GM21723 (cell line): Measurements from ENCODE around the gene UGCG.
A peak's percentile ranks its signal among the peaks of the same experiment; 100 is the strongest.
"Not testable (repeated sequence)": the region's sequence is repeated elsewhere in the genome, so short reads cannot be mapped to it uniquely, and the experiment has no call there.

Experiments
- ATAC-seq: cut with Tn5 transposase; IDR thresholded peaks from one replicate; pipeline ENCODE4 v1.9.1; 2021; ENCODE audit warnings: mild to moderate bottlenecking, moderate library complexity; ENCODE audit not compliant: unreplicated experiment

The UGCG gene

DNA sequence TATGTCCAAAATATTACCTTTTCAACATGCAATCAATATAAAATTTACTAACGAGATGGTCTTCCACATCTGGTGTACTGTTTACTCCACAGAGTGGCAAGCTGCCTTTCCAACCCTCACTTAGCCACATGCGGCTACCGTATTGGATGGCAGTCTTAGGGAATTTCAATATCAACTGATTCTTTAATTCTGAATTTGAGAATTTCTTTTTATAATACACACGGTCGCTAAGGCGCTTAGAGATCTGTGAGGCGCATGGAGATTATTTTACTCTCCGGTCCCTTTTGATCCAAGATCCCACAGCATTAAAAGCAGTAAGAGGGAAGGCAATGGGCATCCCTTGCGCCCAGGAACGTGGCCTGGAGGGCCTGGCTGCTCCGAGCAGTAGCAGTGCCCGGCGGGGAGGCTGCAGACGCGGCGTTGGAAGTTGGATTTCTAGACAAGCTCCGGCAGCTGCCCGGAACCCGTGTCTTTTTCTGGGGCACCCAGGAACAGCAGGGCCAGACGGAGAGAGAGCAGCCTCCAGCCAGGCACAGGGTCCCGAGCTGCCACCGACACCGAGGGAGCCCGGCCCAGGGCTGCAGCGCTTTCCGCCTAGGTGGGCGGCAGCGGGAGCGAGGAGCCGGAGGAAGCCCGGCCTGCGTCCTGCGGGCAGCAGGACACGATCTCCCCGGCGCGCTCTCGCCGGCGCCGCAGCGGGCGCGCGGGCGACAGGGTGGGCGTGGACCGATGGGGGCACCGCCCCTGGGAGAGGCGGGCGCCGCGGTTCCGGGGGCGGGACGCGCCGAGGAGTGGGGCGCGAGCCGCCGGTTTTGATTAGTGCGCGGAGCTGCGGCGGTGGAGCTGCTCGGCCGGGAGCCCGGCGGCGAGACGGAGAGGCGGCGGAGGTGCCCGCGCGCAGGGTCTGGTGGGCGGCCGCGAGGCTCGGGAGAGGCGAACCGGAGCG, at the start of gene UGCG:
Gene UGCG, plus strand, starts transcription at position 819 of the 946 bp plus-strand sequence. CDS start 402 bp downstream, outside the sequence.
- ATAC-seq, result peak; percentile 83

DNA sequence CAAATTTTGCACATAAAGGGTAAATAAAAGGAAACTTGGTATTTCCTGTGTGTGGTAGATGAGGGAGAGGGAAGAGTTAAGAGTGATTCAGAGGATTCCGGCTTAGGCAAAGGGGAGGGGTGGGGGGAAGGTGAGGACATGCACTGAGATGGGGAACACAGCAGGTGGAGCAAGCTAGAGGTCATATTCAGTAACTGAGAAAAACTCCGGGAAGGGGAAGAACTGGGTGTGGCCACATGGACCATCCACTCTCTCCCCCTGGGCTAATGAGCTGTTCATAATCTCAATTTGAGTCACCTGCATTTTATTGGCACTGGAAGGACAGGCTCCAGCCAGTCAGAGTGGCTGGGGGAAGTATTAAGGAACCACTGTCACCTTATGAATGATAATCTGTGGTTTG, 45.1 kb upstream of the UGCG start:
- no peak for ATAC-seq

DNA sequence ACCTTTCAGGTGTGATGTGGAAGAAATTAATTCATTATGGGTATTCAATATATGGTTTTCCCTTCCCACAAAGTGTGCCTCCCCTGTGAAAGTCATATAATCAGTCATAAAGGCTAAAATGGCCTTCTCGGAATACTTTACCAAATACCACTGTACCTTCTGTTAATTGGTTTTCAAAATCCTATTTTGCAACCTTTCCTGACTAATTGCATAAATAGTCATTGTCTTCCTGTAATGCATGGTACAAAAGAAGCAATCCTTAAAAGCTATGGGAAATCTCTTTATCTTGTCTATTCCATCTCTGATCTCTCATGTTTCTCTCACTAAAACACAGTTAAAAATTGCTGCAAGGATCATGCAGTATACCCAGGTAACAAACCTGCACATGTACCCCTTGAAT, 44.3 kb upstream of the UGCG start:
- no peak for ATAC-seq

DNA sequence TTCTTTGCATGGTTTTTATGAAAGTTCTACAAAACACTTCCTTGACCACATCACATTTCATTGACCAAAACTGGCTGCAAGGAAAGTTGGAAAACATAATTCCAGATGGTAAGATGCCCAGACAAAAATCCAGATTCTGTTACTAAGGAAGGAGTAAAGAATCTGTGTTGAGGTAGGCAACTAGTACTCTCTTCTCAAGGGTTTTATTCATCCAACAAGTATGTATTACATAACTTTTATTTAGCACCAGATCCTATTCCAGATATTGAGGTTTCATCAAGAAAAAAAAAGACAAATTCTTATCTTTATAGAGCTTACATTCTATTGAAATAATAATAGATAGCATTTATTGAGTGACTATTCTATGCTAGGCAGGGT, 43.2 kb upstream of the UGCG start:
- no peak for ATAC-seq

DNA sequence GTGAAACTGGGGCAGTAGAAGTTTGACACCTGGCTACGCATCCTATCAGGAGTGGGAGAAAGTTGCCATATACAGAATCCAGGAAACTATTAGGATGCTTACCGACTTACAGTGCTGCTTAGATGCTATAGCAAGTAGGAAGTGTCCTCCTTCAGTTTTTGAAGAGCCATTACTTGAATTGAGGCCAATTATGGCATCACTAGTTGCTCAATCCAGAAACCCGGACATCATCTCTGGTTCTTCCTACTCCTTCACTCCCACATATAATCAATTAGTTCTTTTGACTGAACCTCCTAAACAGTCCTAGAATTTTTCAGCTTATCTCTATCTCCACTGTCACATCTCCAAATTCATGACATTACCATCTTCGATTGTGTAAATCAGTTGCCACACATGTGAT, 41.8 kb upstream of the UGCG start:
- ATAC-seq, result no peak

GRCh38 chr9:111857555-111858211, 38.9 kb upstream of the UGCG start:
- ATAC-seq, result no peak

- no peak for ATAC-seq
These were observed 36.2 kb upstream of the UGCG start for GRCh38 chr9:111860443-111860842.

- ATAC-seq, result no peak
These were observed 33.0 kb upstream of the UGCG start for GRCh38 chr9:111863636-111864035.

- no peak for ATAC-seq
These were observed 29.6 kb upstream of the UGCG start for GRCh38 chr9:111866976-111867375.

DNA sequence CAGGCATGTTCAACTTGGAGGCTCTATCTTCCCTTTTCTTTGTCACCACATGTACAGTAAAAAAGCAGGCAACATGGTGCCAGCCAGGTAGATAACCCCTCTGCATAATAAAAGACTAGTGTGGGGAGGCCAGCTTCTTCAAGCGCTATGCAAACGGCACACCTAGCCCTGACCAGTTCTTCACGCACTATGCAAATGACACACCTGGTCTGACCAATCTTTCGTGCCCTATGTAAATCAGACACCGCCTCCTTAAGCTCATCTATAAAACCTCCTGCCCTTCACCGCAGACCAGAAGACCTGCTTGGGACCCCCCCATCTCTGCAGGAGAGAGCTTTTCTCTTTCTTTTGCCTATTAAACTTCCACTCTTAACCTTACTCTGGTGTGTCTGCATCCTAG, 28.1 kb upstream of the UGCG start:
- no peak for ATAC-seq

DNA sequence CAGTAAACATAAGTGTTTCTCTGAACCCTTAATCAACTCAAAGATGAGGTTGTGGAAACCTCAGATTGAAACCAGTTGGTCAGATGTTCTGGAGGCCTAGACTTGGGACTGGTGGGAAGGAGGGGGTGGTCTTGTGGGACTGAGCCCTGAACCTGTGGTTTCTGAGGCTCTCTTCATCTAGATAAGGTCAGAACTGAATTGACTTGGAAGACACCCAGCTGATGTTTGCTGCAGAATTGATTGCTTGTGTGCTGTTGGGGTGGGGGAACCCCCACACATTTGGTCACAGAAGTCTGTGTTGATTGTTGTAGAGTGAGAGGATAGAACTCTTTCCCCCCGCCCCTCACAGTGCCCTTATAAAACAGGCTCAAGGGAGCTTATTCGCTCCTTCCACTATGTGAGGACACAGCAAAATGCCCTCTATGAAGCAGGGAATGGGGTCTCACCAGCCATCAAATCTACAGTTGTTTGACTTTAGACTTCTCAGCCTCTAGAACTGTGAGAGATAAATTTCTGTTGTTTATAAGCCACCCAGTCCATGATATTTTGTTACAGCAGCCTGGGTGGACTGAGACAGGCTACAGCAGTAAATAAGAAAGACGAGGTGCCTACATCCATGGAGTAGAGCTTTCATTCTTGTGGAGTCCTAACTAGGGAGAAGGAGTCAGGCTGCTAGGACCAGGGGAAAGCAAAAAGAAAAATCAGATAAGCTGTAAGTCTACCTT, 25.7 kb upstream of the UGCG start:
- ATAC-seq, result peak; percentile 80

GRCh38 chr9:111871499-111871855, 25.1 kb upstream of the UGCG start:
- no peak for ATAC-seq

- no peak for ATAC-seq
These were observed 23.7 kb upstream of the UGCG start for GRCh38 chr9:111872886-111873285.

DNA sequence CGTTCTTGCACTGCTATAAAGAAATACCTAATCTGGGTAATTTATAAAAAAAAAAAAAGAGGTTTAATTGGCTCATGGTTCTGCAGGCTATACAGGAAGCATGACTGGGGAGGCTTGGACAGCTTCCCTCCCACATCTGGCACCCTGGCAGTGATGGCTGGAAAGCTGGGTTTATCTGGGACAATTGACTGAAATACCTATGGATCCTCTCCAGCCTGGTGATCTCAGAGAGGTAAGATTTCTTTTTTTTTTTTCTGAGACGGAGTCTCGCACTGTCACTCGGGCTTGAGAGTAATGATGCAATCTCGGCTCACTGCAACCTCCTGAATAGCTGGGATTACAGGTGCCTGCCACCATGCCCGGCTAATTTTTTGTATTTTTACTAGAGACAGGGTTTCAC, 22.7 kb upstream of the UGCG start:
- no peak for ATAC-seq

- no peak for ATAC-seq
These were observed 22.1 kb upstream of the UGCG start for GRCh38 chr9:111874500-111874899.

DNA sequence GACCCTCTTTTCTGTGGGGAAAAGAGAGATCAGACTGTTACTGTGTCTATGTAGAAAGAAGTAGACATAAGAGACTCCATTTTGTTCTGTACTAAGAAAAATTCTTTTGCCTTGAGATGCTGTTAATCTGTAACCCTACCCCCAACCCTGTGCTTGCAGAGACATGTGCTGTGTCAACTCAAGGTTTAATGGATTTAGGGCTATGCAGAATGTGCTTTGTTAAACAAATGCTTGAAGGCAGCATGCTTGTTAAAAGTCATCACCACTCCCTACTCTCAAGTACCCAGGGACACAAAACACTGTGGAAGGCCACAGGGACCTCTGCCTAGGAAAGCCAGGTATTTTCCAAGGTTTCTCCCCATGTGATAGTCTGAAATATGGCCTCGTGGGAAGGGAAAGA, 21.3 kb upstream of the UGCG start:
- not testable (repeated sequence) for ATAC-seq

GRCh38 chr9:111875691-111876090, 20.9 kb upstream of the UGCG start:
- ATAC-seq, result not testable (repeated sequence)

- no peak for ATAC-seq
These were observed 20.4 kb upstream of the UGCG start for GRCh38 chr9:111876179-111876578.

- ATAC-seq, result no peak
These were observed 19.2 kb upstream of the UGCG start for GRCh38 chr9:111877420-111877819.

- no peak for ATAC-seq
These were observed 17.7 kb upstream of the UGCG start for GRCh38 chr9:111878946-111879345.

DNA sequence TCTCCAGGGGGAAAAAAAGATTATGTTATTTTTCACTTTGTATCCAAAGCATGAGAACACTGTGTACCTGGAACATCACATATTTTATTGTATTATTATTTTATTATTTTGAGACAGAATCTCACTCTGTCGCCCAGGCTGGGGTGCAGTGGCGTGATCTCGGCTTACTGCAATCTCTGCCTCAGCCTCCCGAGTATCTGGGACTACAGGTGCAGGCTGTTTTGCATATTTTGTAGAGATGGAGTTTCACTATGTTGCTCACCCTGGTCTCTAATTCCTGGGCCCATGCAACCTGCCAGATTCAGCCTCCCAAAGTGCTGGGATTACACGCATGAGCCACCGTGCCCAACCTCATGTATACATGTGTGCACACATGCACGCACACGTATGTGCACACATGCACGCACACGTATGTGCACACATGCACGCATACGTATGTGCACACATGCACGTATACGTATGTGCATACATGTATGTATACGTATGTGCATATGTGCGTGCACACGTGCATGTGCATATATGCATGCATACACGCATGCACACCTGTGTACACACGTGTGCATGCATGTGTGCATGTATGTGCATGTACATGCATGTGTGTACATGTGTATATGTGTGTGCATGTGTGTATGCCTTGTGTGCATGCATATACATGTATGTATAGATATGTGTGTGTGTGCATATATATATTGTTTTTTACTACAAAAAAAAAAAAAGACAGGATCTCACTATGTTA, 9.5 kb upstream of the UGCG start:
- no peak for ATAC-seq
